GM21528 (cell line): Measurements from ENCODE around the gene APP.

ENCODE experiments used
- ATAC-seq: cut with Tn5 transposase; IDR thresholded peaks from one replicate; pipeline ENCODE4 v1.9.1; 2021; ENCODE audit warnings: mild to moderate bottlenecking, moderate library complexity; ENCODE audit not compliant: unreplicated experiment, low FRiP score

The APP gene

DNA sequence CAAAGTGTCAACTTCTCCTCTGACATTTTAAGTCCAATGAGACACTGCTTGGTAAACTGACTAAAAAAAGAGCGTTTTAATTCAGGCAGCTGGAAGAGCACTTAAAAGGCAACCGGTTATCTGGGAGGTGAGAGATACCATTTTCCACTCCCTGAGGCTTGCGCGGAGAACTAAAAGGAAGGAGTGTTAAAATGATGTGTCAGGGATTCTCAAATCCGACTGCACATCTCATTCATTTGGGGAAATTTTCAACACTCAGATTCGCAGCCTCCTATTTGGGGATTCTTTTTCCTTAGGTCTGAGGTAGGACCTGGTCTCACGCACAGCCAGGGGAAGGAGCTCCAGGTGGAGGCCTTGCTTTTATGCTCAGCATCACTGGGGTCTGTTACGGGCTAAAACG lies 281.9 kb downstream of the APP start:
- no peak for ATAC-seq

DNA sequence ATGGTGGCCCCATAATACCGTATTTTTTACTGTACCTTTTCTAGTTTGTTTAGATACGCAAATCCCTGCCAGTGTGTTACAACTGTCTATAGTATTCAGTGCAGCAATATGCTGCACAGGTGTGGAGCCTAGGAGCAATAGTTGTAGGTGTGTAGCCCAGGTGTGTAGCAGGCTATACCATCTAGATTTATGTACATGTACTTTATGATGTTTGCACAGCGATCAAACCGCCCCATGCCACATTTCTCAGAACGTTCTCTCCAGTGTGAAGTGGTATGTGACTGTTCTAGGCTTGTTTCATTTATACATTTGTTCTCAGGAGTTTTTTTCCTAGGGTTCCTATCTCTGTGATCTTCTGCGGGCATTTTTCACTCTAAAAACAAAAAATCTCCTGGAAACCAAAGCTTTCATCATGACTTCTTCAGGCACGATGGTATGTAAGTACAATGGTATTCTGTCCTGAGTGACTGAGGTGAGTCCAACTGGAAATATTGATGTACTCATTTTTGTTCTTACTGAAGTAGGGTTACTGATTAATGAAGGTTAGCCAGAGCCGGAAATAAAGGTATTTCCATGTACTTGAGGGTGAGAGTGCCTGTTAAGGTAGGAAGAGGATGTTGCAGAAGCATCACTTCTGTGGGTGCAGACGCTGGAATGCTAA lies 282.8 kb downstream of the APP start:
- ATAC-seq, result no peak

DNA sequence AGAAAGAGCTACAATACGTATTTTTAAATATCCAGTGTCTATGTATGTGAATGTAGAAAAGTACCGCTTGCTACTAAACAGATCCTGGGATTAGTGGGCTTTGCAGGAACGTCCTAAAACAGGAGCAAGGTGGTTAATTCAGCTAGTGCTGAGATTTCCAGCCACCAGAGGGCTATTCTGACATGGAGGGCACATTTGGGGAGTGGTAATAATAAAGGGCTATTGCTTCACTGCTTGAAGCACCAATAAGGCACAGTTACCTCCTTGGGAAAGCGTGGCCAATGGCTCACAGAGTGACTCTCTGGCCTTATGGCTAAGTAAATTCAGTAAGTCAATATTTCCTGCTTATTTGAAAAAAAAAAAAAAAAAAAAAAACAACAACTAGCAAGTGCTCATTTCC lies 283.4 kb downstream of the APP start:
- no peak for ATAC-seq

DNA sequence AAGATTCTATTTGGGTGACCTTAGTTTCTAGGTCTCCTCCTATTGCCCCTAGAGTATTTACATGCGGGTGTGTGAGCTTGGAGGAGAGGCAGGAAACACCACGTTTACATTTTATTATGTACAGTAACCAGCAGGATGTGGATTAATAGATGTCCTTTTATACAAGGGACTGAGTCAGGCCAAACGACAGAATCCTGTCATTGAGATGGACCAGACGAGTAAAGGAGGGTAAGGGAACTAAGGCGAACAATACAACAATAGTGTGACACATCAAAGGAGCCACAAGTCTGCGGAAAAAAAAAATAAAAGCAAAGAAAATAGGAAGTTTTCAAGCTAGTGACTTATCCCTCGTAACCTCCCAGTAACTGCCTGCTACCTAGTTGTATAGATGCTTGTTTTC lies 284.7 kb downstream of the APP start:
- no peak for ATAC-seq

DNA sequence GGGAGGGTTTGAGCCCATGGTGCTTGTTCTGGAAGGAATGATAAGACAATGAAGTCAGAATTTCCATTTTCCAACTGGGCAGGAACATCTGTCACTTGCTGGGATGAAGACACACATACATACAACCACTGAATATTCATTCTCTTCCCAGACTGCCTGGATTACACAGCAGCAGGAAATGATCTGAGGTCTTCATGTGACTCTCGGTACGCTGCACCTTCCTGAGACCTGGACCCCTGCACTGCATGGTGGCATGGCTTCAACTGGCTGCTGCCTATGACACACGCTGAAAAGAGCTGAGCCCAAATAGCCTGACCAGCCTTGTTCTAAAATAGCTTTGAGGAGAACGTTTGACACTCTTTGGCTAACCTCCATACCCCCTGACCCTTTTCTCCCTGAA lies 285.2 kb downstream of the APP start:
- no peak for ATAC-seq

DNA sequence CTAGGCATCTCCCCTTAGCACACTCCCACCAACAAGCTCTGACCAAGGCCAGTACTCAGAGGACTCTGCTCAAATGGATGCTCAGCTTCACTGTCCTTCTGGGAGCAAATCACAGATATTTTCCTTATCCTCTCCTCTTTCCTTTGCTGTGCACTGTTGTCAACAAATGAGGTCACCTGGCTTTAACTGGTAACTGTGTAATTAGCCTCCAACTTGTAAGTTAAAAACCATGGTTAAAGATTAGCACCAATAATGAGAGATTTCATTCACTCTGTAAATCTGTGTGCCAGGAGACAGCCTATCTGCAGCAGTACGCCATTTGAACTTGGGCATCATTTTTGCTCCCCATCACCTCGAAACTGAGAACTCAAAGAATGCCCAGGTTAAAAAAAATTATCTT lies 286.3 kb downstream of the APP start:
- no peak for ATAC-seq

DNA sequence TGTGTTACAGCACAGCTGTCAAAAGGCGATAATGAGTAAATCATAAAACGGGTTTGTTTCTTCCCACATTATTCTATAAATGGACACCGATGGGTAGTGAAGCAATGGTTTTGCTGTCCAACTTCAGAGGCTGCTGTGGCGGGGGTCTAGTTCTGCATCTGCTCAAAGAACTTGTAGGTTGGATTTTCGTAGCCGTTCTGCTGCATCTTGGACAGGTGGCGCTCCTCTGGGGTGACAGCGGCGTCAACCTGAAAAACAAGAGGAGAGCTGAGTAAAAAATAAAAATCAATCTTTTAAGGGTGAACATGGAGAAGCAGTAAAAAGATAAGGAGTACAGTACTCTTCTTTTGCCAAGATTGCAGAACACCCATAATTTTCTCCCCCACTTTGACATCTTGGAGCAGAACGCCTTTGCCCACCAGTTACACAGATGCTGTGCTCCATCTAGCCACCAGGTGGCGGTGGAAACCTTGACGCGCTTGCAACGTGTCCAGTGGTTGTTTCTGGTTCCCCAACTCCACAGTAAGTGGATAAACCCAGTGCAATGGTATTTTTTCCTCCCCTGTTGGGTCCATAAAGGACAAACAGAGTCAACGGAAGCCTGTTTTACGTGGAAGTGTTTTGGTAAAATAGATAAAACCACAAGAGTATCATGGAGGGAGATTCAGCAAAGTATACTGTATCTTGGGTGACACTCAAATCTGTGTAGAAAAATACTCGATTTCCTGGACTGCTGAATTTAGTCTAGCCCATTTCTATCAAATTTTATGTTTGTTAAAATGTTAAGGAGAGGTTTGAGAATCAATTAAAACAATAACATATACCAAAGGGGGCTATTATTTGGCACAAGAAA lies 288.8 kb downstream of the APP start:
- peak; percentile 87 for ATAC-seq

DNA sequence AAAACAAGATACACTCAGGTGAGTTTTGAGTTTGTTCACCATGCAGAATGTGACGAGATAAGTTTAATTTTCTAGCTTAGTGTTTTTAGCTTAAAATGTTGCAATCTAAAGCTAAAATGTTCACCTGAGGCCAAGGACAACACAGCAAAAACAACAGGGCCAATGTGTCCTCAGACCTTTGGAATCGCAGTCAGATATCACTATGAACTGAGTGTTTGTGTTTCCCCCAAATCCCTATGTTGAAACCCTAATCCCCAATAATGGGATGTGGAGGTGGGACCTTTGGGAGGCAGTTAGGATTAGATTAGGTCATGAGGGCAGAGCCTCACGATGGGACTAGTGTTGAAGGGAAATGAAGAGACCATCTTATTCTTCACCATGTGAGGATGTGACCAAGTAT lies 291.4 kb downstream of the APP start:
- no peak for ATAC-seq

DNA sequence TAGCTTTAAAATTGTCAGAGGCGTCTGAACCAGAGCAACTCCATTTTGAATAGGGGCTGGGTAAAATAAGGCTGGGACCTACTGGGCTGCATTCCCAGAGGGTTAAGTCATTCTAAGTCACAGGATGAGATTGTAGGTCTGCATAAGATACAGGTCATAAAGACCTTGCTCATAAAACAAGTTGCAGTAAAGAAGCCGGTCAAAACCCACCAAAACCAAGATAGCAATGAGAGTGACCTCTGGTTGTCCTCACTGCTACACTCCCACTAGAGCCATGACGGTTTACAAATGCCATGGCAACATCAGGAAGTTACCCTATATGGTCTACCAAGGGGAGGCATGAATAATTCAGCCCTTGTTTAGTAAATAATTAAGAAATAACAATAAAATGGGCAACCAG lies 292.2 kb downstream of the APP start:
- no peak for ATAC-seq

DNA sequence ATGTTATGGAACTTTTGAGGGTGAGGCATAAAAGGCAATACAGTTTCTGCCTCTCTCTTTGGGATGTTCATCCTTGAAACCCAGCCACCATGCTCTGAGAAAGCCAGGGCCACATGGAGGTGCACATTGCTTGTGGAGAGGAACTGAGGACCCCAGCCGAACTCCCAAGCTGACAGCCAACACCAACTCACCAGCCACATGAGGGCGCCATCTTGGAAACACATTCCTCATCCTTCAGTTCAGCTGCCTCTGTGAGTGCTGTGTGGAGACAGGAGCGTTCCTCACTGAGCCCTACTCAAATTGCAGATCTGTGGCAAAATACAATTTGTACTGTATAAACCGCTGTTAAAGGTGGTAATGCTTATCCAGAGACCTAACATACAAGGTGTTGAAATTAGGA lies 298.3 kb downstream of the APP start:
- no peak for ATAC-seq

DNA sequence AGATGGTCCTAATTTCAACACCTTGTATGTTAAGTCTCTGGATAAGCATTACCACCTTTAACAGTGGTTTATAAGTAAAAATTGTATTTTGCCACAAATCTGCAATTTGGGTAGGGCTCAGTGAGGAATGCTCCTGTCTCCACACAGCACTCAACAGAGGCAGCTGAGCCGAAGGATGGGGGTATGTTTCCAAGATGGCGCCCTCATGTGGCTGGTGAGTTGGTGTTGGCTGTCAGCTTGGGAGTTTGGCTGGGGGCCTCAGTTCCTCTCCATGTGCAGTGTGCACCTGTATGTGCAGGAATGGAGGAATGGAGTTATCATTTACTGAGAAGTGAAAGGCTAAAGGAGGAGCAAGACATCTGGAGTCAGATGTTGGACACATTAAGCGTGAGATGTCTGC lies 299.0 kb downstream of the APP start:
- no peak for ATAC-seq

DNA sequence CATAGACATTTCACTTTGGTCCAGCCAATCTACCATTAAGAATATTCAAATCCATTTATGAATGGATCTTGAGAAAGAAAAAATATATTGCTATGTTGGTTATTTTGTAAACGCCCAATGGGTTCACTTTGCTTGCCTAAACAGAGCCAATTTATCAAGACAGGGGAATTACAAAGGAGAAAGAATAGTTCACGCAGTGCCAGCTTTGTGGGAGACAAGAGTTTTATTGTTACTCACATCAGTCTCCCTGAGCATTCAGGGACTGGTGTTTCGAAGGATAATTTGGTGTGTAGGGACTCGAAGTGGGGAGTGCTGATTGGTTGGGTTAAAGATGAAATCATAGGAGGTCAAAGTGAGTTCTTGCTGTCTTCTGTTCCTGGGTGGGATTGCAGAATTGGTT lies 300.5 kb downstream of the APP start:
- ATAC-seq, result no peak

DNA sequence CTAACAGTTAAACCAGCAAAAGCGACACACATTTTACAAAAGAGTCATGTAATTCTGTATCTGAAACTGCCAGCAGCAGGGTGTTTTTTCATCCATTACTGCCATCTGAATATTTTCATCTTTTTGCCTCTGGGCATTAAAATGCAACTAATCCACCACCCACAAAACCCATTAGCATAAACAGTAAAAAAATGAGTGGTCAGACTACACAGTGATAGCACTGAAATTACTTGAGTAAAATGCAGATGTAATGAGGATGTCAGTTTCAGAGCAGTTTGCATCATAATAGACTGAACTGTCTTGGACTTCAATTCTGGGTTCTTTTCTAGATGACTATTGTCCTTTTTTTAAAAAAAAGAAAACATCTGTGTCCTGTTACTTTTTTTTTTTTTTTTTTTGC lies 303.5 kb downstream of the APP start:
- ATAC-seq, result no peak

DNA sequence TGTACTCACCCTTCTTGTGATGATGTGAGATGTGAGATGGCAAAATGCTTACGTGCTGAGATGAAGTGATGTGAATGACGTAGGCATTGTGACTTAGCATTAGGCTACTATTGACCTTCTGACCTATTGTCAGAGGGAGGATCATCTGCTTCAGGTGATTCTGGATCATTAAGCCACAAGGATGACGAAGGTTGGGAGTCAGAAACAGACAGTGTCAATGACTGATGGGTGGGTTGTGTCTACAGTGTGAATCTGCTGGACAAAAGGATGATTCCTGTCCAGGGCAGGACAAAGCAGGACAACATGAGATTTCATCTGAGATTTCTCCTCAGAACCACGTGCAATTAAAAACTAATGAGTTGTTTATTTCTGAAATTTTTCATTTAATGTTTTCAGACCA lies 306.8 kb downstream of the APP start:
- no peak for ATAC-seq

DNA sequence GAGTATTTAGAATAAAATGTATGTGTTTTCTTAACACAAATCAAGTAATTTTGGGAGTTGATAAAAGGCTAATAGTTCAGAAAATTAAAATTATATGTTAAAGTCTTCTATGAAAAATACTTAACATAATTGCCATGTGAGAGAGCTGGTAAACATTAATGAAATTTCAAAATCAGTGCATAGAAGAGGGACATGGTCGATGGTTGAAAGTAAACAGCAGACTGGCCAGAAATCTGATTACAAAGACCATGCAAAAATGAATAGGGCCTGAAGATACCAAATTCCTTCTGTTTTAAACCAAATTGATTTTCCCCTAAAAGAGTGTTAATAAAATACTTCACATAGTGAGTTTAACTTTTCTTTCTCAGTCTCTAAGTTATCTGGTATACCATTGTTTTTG lies 307.5 kb downstream of the APP start:
- no peak for ATAC-seq

DNA sequence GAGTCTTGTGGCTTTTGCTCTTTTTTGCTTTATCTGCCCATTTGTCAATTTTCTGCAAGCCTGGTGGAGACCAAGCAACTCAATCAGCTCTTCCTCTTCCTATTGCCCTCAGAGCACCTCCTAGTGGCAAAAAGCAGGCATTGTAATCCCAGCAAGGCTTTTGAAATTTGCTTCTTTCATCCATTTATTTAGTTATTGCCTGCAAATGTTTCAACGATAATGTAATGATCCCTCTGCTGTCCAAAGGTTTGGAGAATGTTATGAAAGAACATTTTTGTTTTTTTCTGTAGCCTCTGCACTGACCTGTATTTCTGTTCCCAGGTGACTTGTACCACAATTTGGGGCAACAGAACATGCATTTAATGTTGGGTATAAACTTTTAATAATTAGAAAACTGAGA lies 308.0 kb downstream of the APP start:
- no peak for ATAC-seq

DNA sequence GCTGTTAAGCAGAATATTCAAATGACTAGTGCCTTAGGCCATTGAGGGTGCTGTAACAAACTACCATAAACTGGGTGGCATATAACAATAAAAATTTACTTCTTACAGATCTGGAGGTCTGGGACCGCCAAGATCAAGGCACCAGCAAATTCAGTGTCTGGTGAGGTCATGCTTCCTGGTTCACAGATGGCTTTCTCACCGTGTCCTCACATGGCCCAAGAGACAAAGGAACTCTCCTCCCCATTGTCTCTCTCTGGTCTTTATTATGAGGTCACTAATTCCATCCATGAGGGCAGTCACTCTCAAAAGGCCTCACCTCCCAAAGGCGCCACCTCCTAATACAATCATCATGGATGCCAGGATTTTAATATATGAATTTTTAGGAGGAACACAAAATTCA lies 308.5 kb downstream of the APP start:
- no peak for ATAC-seq

DNA sequence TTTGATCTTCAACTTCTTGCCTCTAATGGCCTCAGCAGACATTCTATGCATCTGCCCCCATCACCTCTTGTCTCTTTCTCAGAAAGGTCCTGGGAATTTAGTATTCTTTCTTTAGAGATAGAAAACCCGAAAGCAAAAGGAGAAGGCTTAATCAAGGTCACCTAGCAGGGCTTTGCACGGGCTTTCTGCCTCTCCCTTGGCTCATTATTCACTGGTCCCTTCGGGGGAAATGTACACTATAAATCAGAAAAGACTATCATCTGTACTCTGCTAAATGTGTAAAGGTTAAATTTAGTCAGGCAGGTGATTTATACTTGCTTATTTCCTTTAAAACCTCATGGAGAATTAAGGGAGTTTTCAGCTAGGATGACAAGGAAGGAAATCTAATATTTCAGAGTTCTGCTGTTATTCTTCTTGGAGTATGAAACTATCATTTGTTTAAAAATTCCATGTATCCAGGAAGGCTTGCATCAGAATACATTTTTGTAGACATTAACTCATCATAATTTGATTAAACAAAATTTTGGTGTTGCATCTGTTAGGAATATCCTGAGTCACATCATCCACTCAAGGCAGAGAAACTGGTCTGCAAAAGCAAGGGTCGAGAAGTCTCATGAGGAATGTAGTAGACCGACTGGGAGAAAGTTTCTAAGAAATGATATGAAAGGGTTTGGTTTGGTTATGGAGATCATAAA lies 311.2 kb downstream of the APP start:
- ATAC-seq, result no peak

DNA sequence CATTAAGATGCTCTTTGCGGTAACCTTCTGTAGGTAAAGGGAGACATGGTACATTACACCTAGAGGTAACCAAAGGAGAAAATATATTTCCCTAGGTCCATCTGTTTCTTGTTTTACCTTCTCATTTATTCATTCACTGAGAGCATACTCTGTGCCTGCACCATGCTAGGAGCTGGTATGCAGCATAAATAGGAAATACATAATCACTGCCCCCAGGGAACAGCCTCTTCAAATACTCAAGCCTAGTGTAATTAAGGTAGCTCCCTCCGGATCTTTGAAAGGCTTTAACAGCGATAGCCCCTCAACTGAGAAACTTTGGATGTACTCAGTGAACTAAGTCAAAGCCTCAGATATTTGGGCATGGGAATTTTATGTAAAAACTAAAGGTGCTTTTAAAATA lies 312.2 kb downstream of the APP start:
- no peak for ATAC-seq

DNA sequence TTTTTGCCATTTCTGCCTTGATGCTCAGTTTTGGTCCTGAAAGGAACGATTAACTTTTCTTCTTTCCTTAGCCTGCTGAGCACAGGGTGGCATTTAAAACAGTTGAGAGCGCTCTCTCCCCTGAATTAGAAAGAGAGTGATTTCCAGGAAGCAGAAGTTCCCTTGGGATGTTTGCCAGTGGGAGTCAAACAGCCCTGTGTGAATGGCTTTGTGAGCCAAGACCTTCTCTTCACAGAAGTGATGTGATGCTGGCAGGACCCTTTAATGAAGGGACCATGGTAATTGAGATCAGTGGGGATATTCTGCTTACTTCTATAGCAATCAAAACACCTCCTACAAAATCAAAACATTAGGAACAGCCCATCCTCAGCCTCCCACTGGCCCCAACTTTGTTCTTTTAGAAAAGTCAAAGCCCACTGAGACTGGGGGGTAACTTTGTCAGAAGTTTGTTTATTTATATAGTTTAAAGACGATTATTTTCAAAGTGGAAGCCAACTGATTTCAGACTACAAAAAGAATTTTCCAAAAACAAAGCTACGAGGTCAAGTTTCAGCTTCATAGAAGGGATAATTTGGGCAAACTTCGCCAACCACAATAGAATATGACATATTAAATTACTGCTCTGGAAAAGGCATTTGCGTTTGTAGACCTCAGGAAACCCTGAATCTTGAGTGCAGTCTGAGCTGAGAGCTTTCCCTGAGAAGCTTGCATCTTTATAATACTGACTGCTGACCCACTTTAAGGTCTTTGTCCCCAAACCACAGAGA lies 313.1 kb downstream of the APP start:
- ATAC-seq, result no peak

DNA sequence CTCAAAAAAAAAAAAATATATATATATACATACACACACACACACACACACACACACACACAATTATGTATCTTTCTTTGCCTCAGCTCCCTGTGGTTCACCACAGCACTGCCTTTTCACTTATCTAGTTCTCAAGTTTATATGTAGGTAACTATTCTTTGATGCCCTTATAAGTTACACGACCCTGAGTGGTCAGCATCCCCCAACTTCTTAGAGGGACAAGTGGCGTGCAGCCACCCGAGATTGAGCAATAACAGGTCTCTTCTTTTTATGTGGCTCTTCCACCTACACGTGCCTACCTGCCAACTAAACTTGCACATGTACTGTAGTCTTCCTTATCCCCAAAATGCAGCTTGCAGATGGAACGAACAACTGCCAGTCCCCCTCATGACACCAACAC lies 315.0 kb downstream of the APP start:
- no peak for ATAC-seq
